Rectal smooth muscle tissue (tissue), 1 donor: Measurements from ENCODE around the gene PLA2G4D.

Experiments used
- H3K27ac ChIP-seq: one replicate; pipeline ENCODE4 v1.7.0; 2013; ENCODE audit warnings: low read depth, low read length, inconsistent platforms
- H3K27me3 ChIP-seq: one replicate; pipeline ENCODE4 v1.7.0; 2013; ENCODE audit warnings: low read length; ENCODE audit not compliant: control insufficient read depth, insufficient read depth
- H3K36me3 ChIP-seq: one replicate; pipeline ENCODE4 v1.7.0; 2013; ENCODE audit warnings: low read length; ENCODE audit not compliant: control insufficient read depth, insufficient read depth
- H3K4me1 ChIP-seq: one replicate; pipeline ENCODE4 v1.7.0; 2013; ENCODE audit warnings: low read length; ENCODE audit not compliant: control insufficient read depth, insufficient read depth
- H3K4me3 ChIP-seq: one replicate; pipeline ENCODE4 v1.7.0; 2013; ENCODE audit warnings: low read length
- H3K9ac ChIP-seq: one replicate; pipeline ENCODE4 v1.7.0; 2013; ENCODE audit warnings: low read length

The PLA2G4D gene

GRCh38 chr15:42119446-42119760, 25.0 kb upstream of the PLA2G4D start:
- H3K27ac ChIP-seq, result no peak overlapping the region
- H3K4me1 ChIP-seq, result no peaks in the 10 kb centered on the region
- no peaks in the 10 kb centered on the region for H3K27me3 ChIP-seq
- H3K4me3 ChIP-seq, result peak overlapping the region; percentile 38
- H3K36me3 ChIP-seq, result no peaks in the 10 kb centered on the region
- no peak overlapping the region for H3K9ac ChIP-seq

- no peaks in the 10 kb centered on the region for H3K4me1 ChIP-seq
- H3K4me3 ChIP-seq, result peak overlapping the region; percentile 38
- H3K27ac ChIP-seq, result no peak overlapping the region
- H3K27me3 ChIP-seq, result no peaks in the 10 kb centered on the region
- no peaks in the 10 kb centered on the region for H3K36me3 ChIP-seq
- H3K9ac ChIP-seq, result no peak overlapping the region
Observed at GRCh38 chr15:42118650-42119445, 24.5 kb upstream of the PLA2G4D start.

GRCh38 chr15:42111924-42112323, 17.6 kb upstream of the PLA2G4D start:
- H3K9ac ChIP-seq, result no peak overlapping the region
- H3K36me3 ChIP-seq, result no peaks in the 10 kb centered on the region
- no peak overlapping the region for H3K4me3 ChIP-seq
- H3K27me3 ChIP-seq, result no peaks in the 10 kb centered on the region
- H3K4me1 ChIP-seq, result no peaks in the 10 kb centered on the region
- no peak overlapping the region for H3K27ac ChIP-seq

GRCh38 chr15:42110367-42110766, 16.0 kb upstream of the PLA2G4D start:
- Histone ChIP-seq H3K9ac (no peak overlapping the region), H3K4me1 (no peaks in the 10 kb centered on the region)

GRCh38 chr15:42108806-42109205, 14.4 kb upstream of the PLA2G4D start:
- Histone ChIP-seq H3K36me3 (no peaks in the 10 kb centered on the region), H3K27me3 (no peaks in the 10 kb centered on the region), H3K27ac (no peak overlapping the region), H3K4me3 (no peak overlapping the region), H3K4me1 (no peaks in the 10 kb centered on the region), H3K9ac (no peak overlapping the region)

More at GRCh38 chr15:42110367-42110766, 16.0 kb upstream of the PLA2G4D start:
- H3K27me3 ChIP-seq, result no peaks in the 10 kb centered on the region
- no peak overlapping the region for H3K4me3 ChIP-seq
- no peaks in the 10 kb centered on the region for H3K36me3 ChIP-seq
- H3K27ac ChIP-seq, result no peak overlapping the region

GRCh38 chr15:42108189-42108588, 13.8 kb upstream of the PLA2G4D start:
- no peak overlapping the region for H3K27ac ChIP-seq
- no peak overlapping the region for H3K4me3 ChIP-seq
- no peak overlapping the region for H3K9ac ChIP-seq
- no peaks in the 10 kb centered on the region for H3K27me3 ChIP-seq
- no peaks in the 10 kb centered on the region for H3K36me3 ChIP-seq
- no peaks in the 10 kb centered on the region for H3K4me1 ChIP-seq

GRCh38 chr15:42107473-42107872, 13.1 kb upstream of the PLA2G4D start:
- Histone ChIP-seq H3K27ac (no peak overlapping the region), H3K4me1 (no peaks in the 10 kb centered on the region), H3K27me3 (no peaks in the 10 kb centered on the region), H3K36me3 (no peaks in the 10 kb centered on the region), H3K9ac (no peak overlapping the region), H3K4me3 (no peak overlapping the region)

GRCh38 chr15:42106288-42106687, 11.9 kb upstream of the PLA2G4D start:
- no peak overlapping the region for H3K9ac ChIP-seq
- no peaks in the 10 kb centered on the region for H3K27me3 ChIP-seq
- H3K4me3 ChIP-seq, result no peak overlapping the region
- no peak overlapping the region for H3K27ac ChIP-seq
- H3K4me1 ChIP-seq, result no peaks in the 10 kb centered on the region
- H3K36me3 ChIP-seq, result no peaks in the 10 kb centered on the region

- H3K27me3 ChIP-seq, result no peaks in the 10 kb centered on the region
Observed at GRCh38 chr15:42104095-42104891, 9.9 kb upstream of the PLA2G4D start.

GRCh38 chr15:42102646-42103235, 8.4 kb upstream of the PLA2G4D start:
- Histone ChIP-seq H3K27ac (no peak overlapping the region), H3K4me1 (no peaks in the 10 kb centered on the region), H3K36me3 (no peaks in the 10 kb centered on the region), H3K4me3 (no peak overlapping the region), H3K9ac (no peak overlapping the region), H3K27me3 (no peaks in the 10 kb centered on the region)

More at GRCh38 chr15:42104095-42104891, 9.9 kb upstream of the PLA2G4D start:
- Histone ChIP-seq H3K4me1 (no peaks in the 10 kb centered on the region), H3K27ac (no peak overlapping the region), H3K9ac (no peak overlapping the region), H3K36me3 (no peaks in the 10 kb centered on the region), H3K4me3 (no peak overlapping the region)

- Histone ChIP-seq H3K36me3 (no peaks in the 10 kb centered on the region), H3K27me3 (no peaks in the 10 kb centered on the region), H3K27ac (no peak overlapping the region), H3K4me1 (no peaks in the 10 kb centered on the region), H3K9ac (no peak overlapping the region), H3K4me3 (no peak overlapping the region)
Observed at GRCh38 chr15:42101861-42102260, 7.5 kb upstream of the PLA2G4D start.

- no peak overlapping the region for H3K9ac ChIP-seq
- H3K27ac ChIP-seq, result no peak overlapping the region
- H3K27me3 ChIP-seq, result no peaks in the 10 kb centered on the region
- H3K36me3 ChIP-seq, result no peaks in the 10 kb centered on the region
- no peak overlapping the region for H3K4me3 ChIP-seq
- H3K4me1 ChIP-seq, result no peaks in the 10 kb centered on the region
Observed at GRCh38 chr15:42100021-42100800, 5.8 kb upstream of the PLA2G4D start.
